Small intestine (tissue), 7 donors: Measurements from ENCODE around the gene SLC45A2. TPM values are rescaled to one million over a fixed set of nuclear protein-coding genes. Genes with fewer than 3 reads are reported as not detected.

Source experiments
- DNase-seq, 2 donors: peaks; one replicate each; pipeline versions ENCODE4 v3.0.0 to v3.0.0-alpha.2; 2013
- FAIRE-seq: peaks from 2 replicates; lab custom pipeline; 2012; peaks lifted over from hg19 to GRCh38; lab: Jason Lieb, UNC
- H3K27ac ChIP-seq, 3 donors: one replicate each; pipeline ENCODE4 v1.5.1; 2013; ENCODE audit warnings: low read length in 2 of 3, mild to moderate bottlenecking in 2 of 3, control low read depth in 1 of 3, inconsistent platforms in 1 of 3, low read depth in 1 of 3, moderate library complexity in 1 of 3
- H3K27me3 ChIP-seq, 3 donors: one replicate each; pipeline ENCODE4 v1.6.1; 2013; ENCODE audit warnings: low read length in 3 of 3, inconsistent platforms in 1 of 3; ENCODE audit not compliant: control insufficient read depth in 3 of 3, insufficient read depth in 3 of 3
- H3K36me3 ChIP-seq, 3 donors: one replicate each; pipeline ENCODE4 v1.6.1; 2013; ENCODE audit warnings: low read length in 3 of 3, inconsistent platforms in 1 of 3, low read depth in 1 of 3, mild to moderate bottlenecking in 1 of 3, moderate library complexity in 1 of 3; ENCODE audit not compliant: control insufficient read depth in 3 of 3, insufficient read depth in 2 of 3
- H3K4me1 ChIP-seq, 3 donors: one replicate each; pipeline ENCODE4 v1.6.1; 2013; ENCODE audit warnings: low read length in 2 of 3, inconsistent platforms in 1 of 3, low read depth in 1 of 3, mild to moderate bottlenecking in 1 of 3, moderate library complexity in 1 of 3; ENCODE audit not compliant: control insufficient read depth in 3 of 3, insufficient read depth in 2 of 3
- H3K4me3 ChIP-seq, 3 donors: one replicate each; pipeline ENCODE4 v1.5.1; 2013; ENCODE audit warnings: low read length in 3 of 3, control low read depth in 1 of 3, inconsistent platforms in 1 of 3, low read depth in 1 of 3, mild to moderate bottlenecking in 1 of 3, moderate library complexity in 1 of 3
- H3K9me3 ChIP-seq, 2 donors: one replicate each; pipeline ENCODE4 v1.6.1; 2013; ENCODE audit warnings: low read depth in 1 of 2, low read length in 1 of 2; ENCODE audit not compliant: control insufficient read depth in 2 of 2, insufficient read depth in 1 of 2
- whole genome bisulfite sequencing, 3 donors: extraction: QIAGEN DNeasy Blood & Tissue Kit; methylation state at CpG; one replicate each; pipeline ENCODE4 v1.1.7; 2013; 5-methylcytosine and 5-hydroxymethylcytosine counted together
- polyA plus RNA-seq, 4 donors: library from polyadenylated mRNA; stranded (reverse) in 3 of 4; unstranded in 1 of 4; fragments of 200-250 nt in 3 of 4; fragments of 120-200 nt in 1 of 4; gene quantifications; one replicate each; pipeline versions ENCODE4 v1.2.1 to v1.2.3, GENCODE V29; 2013
- donor health status: healthy with polysubstance abuse.
- donor health status: control.
- donor health status: control.
- donor health status: Bipolar disorder and iron deficiency.
- donor health status: healthy.

The SLC45A2 gene
- polyA plus RNA-seq, 4 donors, result 0.27 TPM; not detected in 3

GRCh38 chr5:33994845-33995244 lies 10.4 kb upstream of the SLC45A2 start:
- Histone ChIP-seq H3K4me3 (no peak overlapping the region), H3K9me3 (no peaks in the 10 kb centered on the region), H3K36me3 (peaks cover 4 to 30% (median 5%) of the 10 kb centered on the region in 3 donors), H3K27me3 (no peaks in the 10 kb centered on the region), H3K4me1 (peaks cover 0 to 4% (median 0%) of the 10 kb centered on the region in 3 donors), H3K27ac (peak overlapping the region in 1 of 3 donors; percentile 16)
- DNase-seq (no peak), FAIRE-seq (no peak)
- 45 to 58% (median 57%) methylated on average over 1 of the region's 1 CpG for WGBS, 3 donors

- Histone ChIP-seq H3K9me3 (peaks cover 0 to 4% of the 10 kb centered on the region in 2 donors), H3K36me3 (peaks cover 8 to 35% (median 15%) of the 10 kb centered on the region in 3 donors), H3K4me1 (peaks cover 0 to 4% (median 0%) of the 10 kb centered on the region in 3 donors), H3K27ac (no peak overlapping the region), H3K4me3 (no peak overlapping the region), H3K27me3 (no peaks in the 10 kb centered on the region)
- no peak for FAIRE-seq
- DNase-seq, result no peak
- 91 to 95% (median 93%) methylated on average over 2 of the region's 2 CpGs for WGBS, 3 donors
These were observed 8.4 kb upstream of the SLC45A2 start for GRCh38 chr5:33992864-33993263.

DNA sequence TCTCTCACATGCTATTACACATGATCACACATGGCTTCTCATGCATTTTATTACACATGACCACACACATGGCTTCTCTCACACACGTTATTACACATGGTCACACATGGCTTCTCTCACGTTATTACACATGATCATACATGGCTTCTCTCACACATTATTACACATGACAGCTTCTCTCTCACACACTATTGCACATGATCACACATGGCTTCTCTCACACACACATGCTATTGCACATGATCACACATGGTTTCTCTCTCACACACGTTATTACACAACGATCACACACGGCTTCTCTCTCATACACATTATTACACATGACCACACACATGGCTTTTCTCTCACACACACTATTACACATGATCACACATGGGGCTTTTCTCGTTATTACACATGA lies 954 bp upstream of the SLC45A2 start:
- DNase-seq (no peak), FAIRE-seq (no peak)
- H3K9me3 ChIP-seq, result peaks cover 0 to 5% of the 10 kb centered on the region in 2 donors
- no peak overlapping the region for H3K4me3 ChIP-seq
- H3K36me3 ChIP-seq, result peaks cover 7 to 19% (median 11%) of the 10 kb centered on the region in 3 donors
- no peak overlapping the region for H3K27ac ChIP-seq
- no peaks in the 10 kb centered on the region for H3K27me3 ChIP-seq
- peaks cover 0 to 2% (median 0%) of the 10 kb centered on the region in 3 donors for H3K4me1 ChIP-seq
- WGBS, 3 donors, result 94 to 97% (median 96%) methylated on average over 6 of the region's 6 CpGs

GRCh38 chr5:33984178-33984577 lies 315 bp downstream of the SLC45A2 start:
- 95 to 96% (median 95%) methylated on average over 15 of the region's 15 CpGs for WGBS, 3 donors
- H3K27me3 ChIP-seq, result no peaks in the 10 kb centered on the region
- FAIRE-seq (no peak), DNase-seq (no peak)
- peaks cover 0 to 5% of the 10 kb centered on the region in 2 donors for H3K9me3 ChIP-seq
- H3K36me3 ChIP-seq, result peaks cover 6 to 15% (median 10%) of the 10 kb centered on the region in 3 donors
- no peak overlapping the region for H3K27ac ChIP-seq
- peaks cover 0 to 2% (median 0%) of the 10 kb centered on the region in 3 donors for H3K4me1 ChIP-seq
- no peak overlapping the region for H3K4me3 ChIP-seq

GRCh38 chr5:33981408-33982162 lies 2.9 kb downstream of the SLC45A2 start:
- H3K4me3 ChIP-seq, result no peak overlapping the region
- no peaks in the 10 kb centered on the region for H3K9me3 ChIP-seq
- FAIRE-seq (no peak), DNase-seq (no peak)
- H3K27me3 ChIP-seq, result no peaks in the 10 kb centered on the region
- H3K36me3 ChIP-seq, result peaks cover 0 to 1% (median 0%) of the 10 kb centered on the region in 3 donors
- WGBS, 3 donors, result 73 to 88% (median 87%) methylated on average over 8 of the region's 8 CpGs
- H3K27ac ChIP-seq, result no peak overlapping the region
- H3K4me1 ChIP-seq, result peaks cover 0 to 2% (median 0%) of the 10 kb centered on the region in 3 donors

- no peak overlapping the region for H3K27ac ChIP-seq
- DNase-seq (no peak), FAIRE-seq (no peak)
- H3K36me3 ChIP-seq, result no peaks in the 10 kb centered on the region
- no peak overlapping the region for H3K4me3 ChIP-seq
- H3K4me1 ChIP-seq, result peaks cover 0 to 2% (median 0%) of the 10 kb centered on the region in 3 donors
- WGBS, 3 donors, result 74 to 86% (median 74%) methylated on average over 3 of the region's 3 CpGs
- no peaks in the 10 kb centered on the region for H3K9me3 ChIP-seq
- no peaks in the 10 kb centered on the region for H3K27me3 ChIP-seq
These were observed 4.5 kb downstream of the SLC45A2 start for GRCh38 chr5:33980030-33980429.

GRCh38 chr5:33978306-33978705 lies 6.2 kb downstream of the SLC45A2 start:
- H3K4me3 ChIP-seq, result no peak overlapping the region
- H3K4me1 ChIP-seq, result peaks cover 0 to 2% (median 0%) of the 10 kb centered on the region in 3 donors
- no peak for DNase-seq
- no peak overlapping the region for H3K27ac ChIP-seq
- no peaks in the 10 kb centered on the region for H3K36me3 ChIP-seq
- no peaks in the 10 kb centered on the region for H3K27me3 ChIP-seq
- FAIRE-seq, result no peak
- no peaks in the 10 kb centered on the region for H3K9me3 ChIP-seq
- WGBS, 3 donors, result 89 to 93% (median 91%) methylated on average over 1 of the region's 1 CpG

DNA sequence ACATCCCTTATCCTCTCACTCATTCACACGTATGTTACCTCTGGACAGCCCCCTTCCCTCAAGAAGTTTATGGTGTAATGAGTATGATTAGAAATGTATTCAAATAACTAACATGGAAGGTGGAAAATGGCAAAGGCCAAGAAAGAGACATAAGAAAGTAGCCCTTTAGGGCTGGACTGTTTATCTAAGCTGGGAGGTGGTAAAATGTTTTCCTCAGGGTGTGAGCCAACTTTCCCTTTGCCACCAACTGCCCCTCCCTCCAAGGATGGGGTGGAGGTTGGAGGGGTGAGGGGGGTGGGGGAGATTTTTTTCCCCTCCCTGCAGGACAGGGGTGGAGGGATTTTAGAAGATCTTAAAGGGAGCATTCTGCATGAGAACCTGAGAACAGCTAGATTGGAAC lies 8.2 kb downstream of the SLC45A2 start:
- 68 to 90% (median 85%) methylated on average over 1 of the region's 1 CpG for WGBS, 3 donors
- H3K27me3 ChIP-seq, result no peaks in the 10 kb centered on the region
- no peak overlapping the region for H3K27ac ChIP-seq
- DNase-seq (no peak), FAIRE-seq (no peak)
- no peaks in the 10 kb centered on the region for H3K9me3 ChIP-seq
- H3K4me1 ChIP-seq, result no peaks in the 10 kb centered on the region
- H3K36me3 ChIP-seq, result no peaks in the 10 kb centered on the region
- H3K4me3 ChIP-seq, result no peak overlapping the region
